Liver (tissue), 3 donors: ENCODE data around the gene LUC7L.

Source experiments
- ATF3 ChIP-seq: IDR thresholded peaks from 2 replicates; pipeline ENCODE4 v1.6.1; 2016; ENCODE audit warnings: antibody characterized with exemption
- CTCF ChIP-seq: fragments of 150-350 bp; IDR thresholded peaks from 2 replicates; pipeline ENCODE4 v1.5.1; 2017; ENCODE audit warnings: improper control_type of control experiment, low read depth, low read length; ENCODE audit not compliant: missing input control
- JUND ChIP-seq, 2 donors: IDR thresholded peaks; 2 replicates each; pipeline ENCODE4 v1.6.1; 2016; ENCODE audit warnings: antibody characterized with exemption in 2 of 2
- MAX ChIP-seq: IDR thresholded peaks from 2 replicates; pipeline ENCODE4 v1.6.1; 2016; ENCODE audit warnings: antibody characterized with exemption
- NR2F2 ChIP-seq: IDR thresholded peaks from 2 replicates; pipeline ENCODE4 v1.6.1; 2016; ENCODE audit warnings: antibody characterized with exemption
- RAD21 ChIP-seq, 2 donors: IDR thresholded peaks; 2 replicates each; pipeline ENCODE4 v1.6.1; 2016; ENCODE audit warnings: antibody characterized with exemption in 2 of 2, mild to moderate bottlenecking in 2 of 2
- REST ChIP-seq: IDR thresholded peaks from 2 replicates; pipeline ENCODE4 v1.6.1; 2016; ENCODE audit warnings: antibody characterized with exemption, mild to moderate bottlenecking
- RXRA ChIP-seq, 2 donors: IDR thresholded peaks; 2 replicates each; pipeline ENCODE4 v1.6.1; 2017 to 2018; ENCODE audit warnings: antibody characterized with exemption in 2 of 2, mild to moderate bottlenecking in 1 of 2
- SP1 ChIP-seq: IDR thresholded peaks from 2 replicates; pipeline ENCODE4 v1.6.1; 2018; ENCODE audit warnings: antibody characterized with exemption, mild to moderate bottlenecking
- TAF1 ChIP-seq: conservative IDR thresholded peaks from 2 replicates; pipeline ENCODE4 v1.6.1; 2016; ENCODE audit warnings: antibody characterized with exemption, mild to moderate bottlenecking
- YY1 ChIP-seq: IDR thresholded peaks from 2 replicates; pipeline ENCODE4 v1.6.1; 2016; ENCODE audit warnings: antibody characterized with exemption, mild to moderate bottlenecking
- ZBTB33 ChIP-seq: IDR thresholded peaks from 2 replicates; pipeline ENCODE4 v1.6.1; 2016; ENCODE audit warnings: antibody characterized with exemption
- donor health status: healthy.
- donor health status: healthy.

GRCh38 chr16:245105-245504, 15.9 kb upstream of the LUC7L start:
- no peak for TF ChIP-seq CTCF
- no peak for TF ChIP-seq MAX
- no peak for TF ChIP-seq ATF3
- TF ChIP-seq JUND (IDR thresholded peaks at IDR 0.05): no peak
- no peak for TF ChIP-seq ZBTB33
- no peak for TF ChIP-seq SP1
- no peak for TF ChIP-seq TAF1
- TF ChIP-seq RAD21 (IDR thresholded peaks at IDR 0.05): no peak
- no peak for TF ChIP-seq NR2F2
- no peak for TF ChIP-seq YY1
- no peak for TF ChIP-seq RXRA (IDR thresholded peaks at IDR 0.05)
- TF ChIP-seq REST: no peak
